Cardiac muscle cell (in vitro differentiated cells and primary cell): ENCODE results near the gene CFD. TPM values are rescaled to one million over a fixed set of nuclear protein-coding genes. Genes with fewer than 3 reads are reported as not detected.

Experiments
- DNase-seq, 2 donors: peaks; one replicate each; pipeline versions ENCODE4 v3.0.0 to v3.0.0-alpha.2; 2010 to 2017; ENCODE audit warnings: low read depth in 1 of 2, low spot score in 1 of 2
- H3K27ac ChIP-seq: fragments of 200-600 bp; sonication (generic); 2 replicates; pipeline ENCODE4 v1.5.1; 2016
- H3K27me3 ChIP-seq: fragments of 200-600 bp; sonication (generic); 2 replicates; pipeline ENCODE4 v1.6.0; 2016; ENCODE audit warnings: control low read depth
- H3K36me3 ChIP-seq: fragments of 200-600 bp; sonication (generic); 2 replicates; pipeline ENCODE4 v1.5.1; 2016; ENCODE audit warnings: control low read depth
- H3K4me1 ChIP-seq: fragments of 200-600 bp; sonication (generic); 2 replicates; pipeline ENCODE4 v1.8.1; 2017; ENCODE audit warnings: low read depth, mild to moderate bottlenecking, mixed run types
- H3K4me3 ChIP-seq: fragments of 200-600 bp; sonication (generic); 2 replicates; pipeline ENCODE4 v1.5.1; 2016; ENCODE audit warnings: mild to moderate bottlenecking
- H3K9me3 ChIP-seq: fragments of 200-600 bp; sonication (generic); 2 replicates; pipeline ENCODE4 v1.5.1; 2017; ENCODE audit warnings: low read depth, mild to moderate bottlenecking, control low read depth
- polyA plus RNA-seq: library from polyadenylated mRNA; unstranded; fragments of >200 nt; fragmentation: Nextera tagmentation; extraction: Ambion mirVana; gene quantifications from 2 replicates; pipeline ENCODE4 v1.2.1, GENCODE V29; 2016
- total RNA-seq: library from RNA; depleted of rRNA; stranded (reverse); fragments of >200 nt; gene quantifications from 2 replicates; pipeline ENCODE4 v1.2.3, GENCODE V29; 2016
- TF ChIP-seq, protein P1 (sequence below): IDR thresholded peaks from 2 replicates; pipeline ENCODE4 v1.5.1; 2012; ENCODE audit warnings: low read depth, mild to moderate bottlenecking, low read length

CFD gene
- total and polyA plus RNA-seq, 2 experiments from 2014 or later = 2.9 to 3.1 TPM

DNA sequence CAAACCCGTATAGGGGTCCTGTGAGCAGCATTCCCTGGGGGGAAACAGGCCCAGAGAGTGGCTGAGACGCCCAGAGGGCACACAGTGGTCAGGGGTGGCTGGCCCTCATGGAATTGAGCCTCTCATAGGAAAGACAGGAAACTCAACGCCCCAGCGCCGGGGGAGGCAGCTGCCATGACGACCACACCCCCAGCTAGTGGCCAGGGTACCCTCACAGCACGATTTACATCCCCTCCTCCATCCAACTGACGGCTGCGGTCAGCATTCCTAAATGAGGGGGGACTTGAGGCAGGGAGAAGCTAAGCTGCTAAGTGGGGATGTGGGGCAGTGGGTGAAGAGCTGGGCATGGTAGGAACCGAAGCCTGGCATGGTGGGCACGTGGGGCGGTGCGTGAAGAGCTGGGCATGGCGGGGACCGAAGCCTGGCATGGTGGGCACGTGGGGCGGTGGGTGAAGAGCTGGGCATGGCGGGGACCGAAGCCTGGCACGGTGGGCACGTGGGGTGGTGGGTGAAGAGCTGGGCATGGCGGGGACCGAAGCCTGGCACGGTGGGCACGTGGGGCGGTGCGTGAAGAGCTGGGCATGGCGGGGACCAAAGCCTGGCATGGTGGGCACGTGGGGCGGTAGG, 23.5 kb downstream of the CFD start:
- H3K27me3 ChIP-seq = no peaks in the 10 kb centered on the region
- no peak overlapping the region for H3K27ac ChIP-seq
- TF ChIP-seq, protein P1, sequence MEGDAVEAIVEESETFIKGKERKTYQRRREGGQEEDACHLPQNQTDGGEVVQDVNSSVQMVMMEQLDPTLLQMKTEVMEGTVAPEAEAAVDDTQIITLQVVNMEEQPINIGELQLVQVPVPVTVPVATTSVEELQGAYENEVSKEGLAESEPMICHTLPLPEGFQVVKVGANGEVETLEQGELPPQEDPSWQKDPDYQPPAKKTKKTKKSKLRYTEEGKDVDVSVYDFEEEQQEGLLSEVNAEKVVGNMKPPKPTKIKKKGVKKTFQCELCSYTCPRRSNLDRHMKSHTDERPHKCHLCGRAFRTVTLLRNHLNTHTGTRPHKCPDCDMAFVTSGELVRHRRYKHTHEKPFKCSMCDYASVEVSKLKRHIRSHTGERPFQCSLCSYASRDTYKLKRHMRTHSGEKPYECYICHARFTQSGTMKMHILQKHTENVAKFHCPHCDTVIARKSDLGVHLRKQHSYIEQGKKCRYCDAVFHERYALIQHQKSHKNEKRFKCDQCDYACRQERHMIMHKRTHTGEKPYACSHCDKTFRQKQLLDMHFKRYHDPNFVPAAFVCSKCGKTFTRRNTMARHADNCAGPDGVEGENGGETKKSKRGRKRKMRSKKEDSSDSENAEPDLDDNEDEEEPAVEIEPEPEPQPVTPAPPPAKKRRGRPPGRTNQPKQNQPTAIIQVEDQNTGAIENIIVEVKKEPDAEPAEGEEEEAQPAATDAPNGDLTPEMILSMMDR = no peak
- H3K9me3 ChIP-seq = no peaks in the 10 kb centered on the region
- peaks cover 12% of the 10 kb centered on the region for H3K36me3 ChIP-seq
- no peak overlapping the region for H3K4me3 ChIP-seq
- no peaks in the 10 kb centered on the region for H3K4me1 ChIP-seq
- DNase-seq = no peak

GRCh38 chr19:883661-884211, 24.3 kb downstream of the CFD start:
- Histone ChIP-seq H3K27me3 (no peaks in the 10 kb centered on the region), H3K9me3 (no peaks in the 10 kb centered on the region), H3K27ac (no peak overlapping the region), H3K4me1 (no peaks in the 10 kb centered on the region), H3K4me3 (no peak overlapping the region), H3K36me3 (peaks cover 12% of the 10 kb centered on the region)
- DNase-seq = no peak
- TF ChIP-seq, protein P1 = no peak

DNA sequence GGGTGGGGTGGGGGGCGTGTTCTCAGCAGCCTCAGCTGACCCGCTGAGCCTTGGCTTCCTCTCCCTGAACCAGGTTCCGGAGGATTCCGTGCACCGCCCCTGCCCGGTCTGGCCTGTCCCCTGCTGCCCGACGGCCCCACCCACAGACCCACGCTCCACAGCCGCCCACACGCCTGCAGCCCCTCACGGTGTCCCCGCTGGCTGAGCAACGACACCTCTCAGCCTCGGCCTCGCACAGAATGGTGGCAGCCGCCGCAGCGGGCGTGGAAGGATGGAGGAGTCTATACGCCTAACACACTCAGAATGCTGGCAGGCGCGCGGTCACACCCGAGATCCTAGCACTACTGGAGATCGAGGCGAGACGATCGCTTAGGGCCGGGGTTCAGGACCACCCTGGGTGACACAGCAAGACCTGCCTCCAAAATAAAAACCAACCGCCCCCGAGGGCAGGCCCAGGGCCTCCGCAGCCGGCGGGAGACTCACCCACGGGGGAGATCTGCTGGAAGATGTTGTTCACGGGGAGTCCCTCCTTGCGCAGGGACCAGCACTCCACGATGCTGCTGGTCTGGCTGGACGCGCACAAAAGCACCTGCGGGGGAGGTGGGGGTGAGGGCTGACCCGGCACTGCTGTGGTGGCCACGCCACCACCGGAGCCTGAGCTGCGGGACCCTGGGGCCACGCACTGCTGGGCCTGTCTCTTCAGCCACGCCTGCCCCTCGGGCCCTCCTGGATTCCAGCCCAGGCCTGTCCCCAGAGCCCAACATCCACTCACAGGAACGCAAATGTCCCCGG, 25.2 kb downstream of the CFD start:
- H3K9me3 ChIP-seq = no peaks in the 10 kb centered on the region
- DNase-seq = no peak
- H3K27ac ChIP-seq = no peak overlapping the region
- no peak overlapping the region for H3K4me3 ChIP-seq
- H3K4me1 ChIP-seq = no peaks in the 10 kb centered on the region
- TF ChIP-seq, protein P1 = no peak
- H3K27me3 ChIP-seq = no peaks in the 10 kb centered on the region
- peaks cover 9% of the 10 kb centered on the region for H3K36me3 ChIP-seq

DNA sequence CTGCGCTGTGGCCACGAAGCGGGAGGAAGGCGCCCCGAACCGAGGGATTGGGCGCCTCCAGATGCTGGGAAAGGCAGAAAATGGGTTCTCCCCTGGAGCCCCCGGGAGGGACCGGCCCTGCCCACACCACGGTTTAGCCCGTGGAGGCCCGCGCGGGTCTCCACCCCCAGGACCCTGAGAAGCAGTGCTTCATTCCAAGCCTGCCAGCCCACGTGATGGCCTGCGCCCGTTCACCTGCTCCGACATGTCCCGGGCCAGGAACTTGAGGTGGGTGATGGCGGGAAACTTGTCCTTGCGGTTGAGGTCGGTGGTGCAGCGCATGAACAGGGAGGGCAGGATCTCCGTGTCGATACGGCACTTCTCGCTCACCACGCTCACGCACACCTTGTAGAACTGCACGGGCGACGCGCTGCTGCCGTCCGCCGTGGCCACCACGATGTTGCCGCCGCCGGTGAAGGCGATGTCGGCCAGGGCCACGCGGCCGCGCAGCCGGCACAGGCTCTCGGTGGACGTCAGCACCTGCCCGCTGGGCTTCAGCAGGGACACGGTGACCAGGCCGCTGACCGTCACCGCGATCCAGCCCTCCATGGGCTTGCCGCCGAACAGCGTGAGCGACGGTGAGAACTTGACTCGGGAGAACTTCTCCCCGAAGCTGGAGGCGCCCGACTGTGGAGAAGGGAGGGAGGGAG, 26.2 kb downstream of the CFD start:
- DNase-seq = no peak
- Histone ChIP-seq H3K9me3 (no peaks in the 10 kb centered on the region), H3K27ac (no peak overlapping the region), H3K27me3 (no peaks in the 10 kb centered on the region), H3K4me3 (no peak overlapping the region), H3K4me1 (no peaks in the 10 kb centered on the region), H3K36me3 (peaks cover 9% of the 10 kb centered on the region)
- TF ChIP-seq, protein P1 = no peak

DNA sequence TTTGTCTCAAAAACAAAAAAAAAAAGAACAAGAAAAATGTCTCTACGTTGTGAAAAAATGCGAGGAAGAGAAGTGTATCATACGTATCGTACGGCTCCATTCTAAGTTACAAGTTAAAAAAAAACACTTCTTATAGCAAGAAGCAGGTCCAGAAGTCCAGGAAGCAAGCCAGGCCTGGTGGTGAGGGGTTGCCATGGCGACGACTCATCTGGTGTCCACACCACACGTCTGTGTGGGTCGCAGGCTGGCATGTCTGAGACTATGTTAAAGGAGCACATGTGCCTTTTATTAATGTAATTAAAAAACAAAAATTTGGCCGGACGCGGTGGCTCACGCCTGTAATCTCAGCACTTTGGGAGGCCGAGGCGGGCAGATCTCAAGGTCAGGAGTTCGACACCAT, 27.6 kb downstream of the CFD start:
- TF ChIP-seq, protein P1 = no peak
- no peaks in the 10 kb centered on the region for H3K27me3 ChIP-seq
- no peaks in the 10 kb centered on the region for H3K9me3 ChIP-seq
- DNase-seq = peak; percentile 30 to 58
- no peak overlapping the region for H3K27ac ChIP-seq
- H3K4me1 ChIP-seq = no peaks in the 10 kb centered on the region
- H3K36me3 ChIP-seq = no peaks in the 10 kb centered on the region
- H3K4me3 ChIP-seq = no peak overlapping the region
